WTC11 (cell line): ENCODE data around the gene CFAP20DC. TPM values are rescaled to one million over a fixed set of nuclear protein-coding genes. Genes with fewer than 3 reads are reported as not detected.

ENCODE experiments used
- ATAC-seq: fragments of 200-7000 bp; cut with Tn5 transposase; 2 replicates; pipeline ENCODE4 v1.10.0; 2021; ENCODE audit warnings: mild to moderate bottlenecking, moderate library complexity
- CTCF ChIA-PET: fragments of 300-600 bp; sonication (Branson Sonifier 250); formaldehyde crosslinking; loops from one replicate; lab custom pipeline; 2021; ENCODE audit warnings: antibody characterized with exemption; lab: Charles Lee
- POLR2A ChIA-PET: fragments of 350-600 bp; sonication (Branson Sonifier 250); formaldehyde crosslinking; loops from one replicate; lab custom pipeline; 2021; ENCODE audit warnings: antibody characterized with exemption; lab: Charles Lee
- DNase-seq: peaks from one replicate; pipeline ENCODE4 v3.0.0; 2021; ENCODE audit warnings: low spot score
- H3K27ac Mint-ChIP-seq: 2 replicates; pipeline ENCODE4 v1.8.0; 2021; ENCODE audit warnings: mixed read lengths
- H3K27me3 Mint-ChIP-seq: 2 replicates; pipeline ENCODE4 v1.8.0; 2021; ENCODE audit warnings: low read depth, mild to moderate bottlenecking, moderate library complexity, mixed read lengths
- H3K36me3 Mint-ChIP-seq: 2 replicates; pipeline ENCODE4 v1.8.0; 2021; ENCODE audit warnings: mixed read lengths
- H3K4me1 Mint-ChIP-seq: 2 replicates; pipeline ENCODE4 v1.8.0; 2022; ENCODE audit warnings: mixed read lengths
- H3K4me3 Mint-ChIP-seq: 2 replicates; pipeline ENCODE4 v1.8.0; 2021; ENCODE audit warnings: mild to moderate bottlenecking, moderate library complexity, mixed read lengths
- H3K9me3 Mint-ChIP-seq: 2 replicates; pipeline ENCODE4 v1.8.0; 2021; ENCODE audit warnings: mixed read lengths
- ATF1 ChIP-seq: sonication (generic); formaldehyde crosslinking; IDR thresholded peaks from 2 replicates; pipeline ENCODE4 v1.8.1; 2023; ENCODE audit warnings: mild to moderate bottlenecking, moderate library complexity, missing genetic modification reagents
- E2F4 ChIP-seq: sonication (generic); formaldehyde crosslinking; IDR thresholded peaks from 2 replicates; pipeline ENCODE4 v1.8.1; 2022; ENCODE audit warnings: low read depth, mild to moderate bottlenecking, moderate library complexity, missing genetic modification reagents, borderline replicate concordance
- ERG ChIP-seq: fragments of 250-450 bp; sonication (Bioruptor Pico); IDR thresholded peaks from 2 replicates; pipeline ENCODE4 v1.8.0; 2021; ENCODE audit warnings: mild to moderate bottlenecking
- FOXJ3 ChIP-seq: sonication (generic); formaldehyde crosslinking; IDR thresholded peaks from 2 replicates; pipeline ENCODE4 v1.9.0; 2021; ENCODE audit warnings: missing genetic modification reagents, mild to moderate bottlenecking, borderline replicate concordance
- FOXP4 ChIP-seq: sonication (generic); formaldehyde crosslinking; IDR thresholded peaks from 2 replicates; pipeline ENCODE4 v1.8.0; 2022; ENCODE audit warnings: mild to moderate bottlenecking, missing genetic modification reagents
- GTF2I ChIP-seq: fragments of 250-450 bp; sonication (Bioruptor Pico); conservative IDR thresholded peaks from 2 replicates; pipeline ENCODE4 v1.4.0; 2021; ENCODE audit warnings: mild to moderate bottlenecking
- JAZF1 ChIP-seq: fragments of 250-450 bp; sonication (Bioruptor Pico); IDR thresholded peaks from 2 replicates; pipeline ENCODE4 v1.9.0; 2021; ENCODE audit warnings: moderate library complexity, mild to moderate bottlenecking, inconsistent platforms
- MLX ChIP-seq: sonication (generic); formaldehyde crosslinking; IDR thresholded peaks from 2 replicates; pipeline ENCODE4 v1.8.1; 2023; ENCODE audit warnings: mild to moderate bottlenecking, missing genetic modification reagents, moderate library complexity
- NR2C2 ChIP-seq: sonication (generic); formaldehyde crosslinking; IDR thresholded peaks from 2 replicates; pipeline ENCODE4 v1.8.0; 2022; ENCODE audit warnings: mild to moderate bottlenecking, missing genetic modification reagents
- SMAD4 ChIP-seq: sonication (generic); formaldehyde crosslinking; IDR thresholded peaks from 2 replicates; pipeline ENCODE4 v1.8.0; 2022; ENCODE audit warnings: mild to moderate bottlenecking, missing genetic modification reagents
- STAT6 ChIP-seq: sonication (generic); formaldehyde crosslinking; conservative IDR thresholded peaks from 2 replicates; pipeline ENCODE4 v1.8.1; 2023; ENCODE audit warnings: mild to moderate bottlenecking, low read depth, missing genetic modification reagents, moderate library complexity
- TEAD1 ChIP-seq: sonication (generic); formaldehyde crosslinking; IDR thresholded peaks from 2 replicates; pipeline ENCODE4 v1.8.0; 2022; ENCODE audit warnings: mild to moderate bottlenecking, missing genetic modification reagents
- ZNF219 ChIP-seq: sonication (generic); formaldehyde crosslinking; IDR thresholded peaks from 2 replicates; pipeline ENCODE4 v1.8.0; 2023; ENCODE audit warnings: missing genetic modification reagents, mild to moderate bottlenecking, borderline replicate concordance
- ZNF263 ChIP-seq: sonication (generic); formaldehyde crosslinking; IDR thresholded peaks from 2 replicates; pipeline ENCODE4 v1.8.1; 2022; ENCODE audit warnings: low read depth, mild to moderate bottlenecking, moderate library complexity, missing genetic modification reagents
- ZNF317 ChIP-seq: sonication (generic); formaldehyde crosslinking; IDR thresholded peaks from 2 replicates; pipeline ENCODE4 v1.8.1; 2023; ENCODE audit warnings: low read depth, mild to moderate bottlenecking, moderate library complexity, missing genetic modification reagents, borderline replicate concordance
- ZNF396 ChIP-seq: fragments of 250-450 bp; sonication (Bioruptor Pico); IDR thresholded peaks from 2 replicates; pipeline ENCODE4 v1.8.0; 2021; ENCODE audit warnings: mild to moderate bottlenecking, moderate library complexity, borderline replicate concordance
- ZNF425 ChIP-seq: fragments of 250-450 bp; sonication (Bioruptor Pico); conservative IDR thresholded peaks from 2 replicates; pipeline ENCODE4 v1.9.0; 2021; ENCODE audit warnings: mild to moderate bottlenecking
- ZNF532 ChIP-seq: fragments of 250-450 bp; sonication (Bioruptor Pico); IDR thresholded peaks from 2 replicates; pipeline ENCODE4 v1.9.0; 2021; ENCODE audit warnings: mild to moderate bottlenecking, borderline replicate concordance
- total RNA-seq: library from RNA; stranded (reverse); gene quantifications from 3 replicates; pipeline ENCODE4 v1.2.3, GENCODE V29; 2021

Gene CFAP20DC
- total RNA-seq, 1 experiment from 2014 or later, result 4.9 TPM

- TF ChIP-seq FOXP4 (no peak), ZNF396 (no peak), TEAD1 (CRISPR knock-in tag) (no peak), FOXJ3 (CRISPR knock-in tag) (no peak), JAZF1 (CRISPR knock-in tag) (no peak), ZNF317 (no peak), E2F4 (CRISPR knock-in tag) (no peak)
These were observed 255.1 kb downstream of the CFAP20DC start (continued) for GRCh38 chr3:58794750-58795149.

- peaks cover 7% of the 10 kb centered on the region for H3K36me3 Mint-ChIP-seq
- DNase-seq (no peak), ATAC-seq (no peak)
- POLR2A ChIA-PET, result no interaction called here
- no peaks in the 10 kb centered on the region; the same call in 1 of the 2 replicates for H3K27me3 Mint-ChIP-seq
- peaks cover 7% of the 10 kb centered on the region for H3K9me3 Mint-ChIP-seq
- peaks cover 33% of the 10 kb centered on the region for H3K4me1 Mint-ChIP-seq
- no peak overlapping the region for H3K27ac Mint-ChIP-seq
- TF ChIP-seq ZNF425 (CRISPR knock-in tag), result no peak
- no peak for TF ChIP-seq ERG (CRISPR knock-in tag)
- no peak for TF ChIP-seq STAT6
- TF ChIP-seq ZNF219 (CRISPR knock-in tag), result no peak
- TF ChIP-seq GTF2I (CRISPR knock-in tag), result no peak
- TF ChIP-seq SMAD4 (CRISPR knock-in tag), result no peak
- no peak for TF ChIP-seq ZNF532 (CRISPR knock-in tag)
- TF ChIP-seq NR2C2 (CRISPR knock-in tag), result no peak
- TF ChIP-seq ZNF263 (CRISPR knock-in tag), result no peak
- no peak for TF ChIP-seq ATF1 (CRISPR knock-in tag)
- no peak for TF ChIP-seq MLX (CRISPR knock-in tag)
- CTCF ChIA-PET, result no interaction called here
- no peak overlapping the region for H3K4me3 Mint-ChIP-seq
These were observed 255.9 kb downstream of the CFAP20DC start for GRCh38 chr3:58793938-58794337.
